Measurements from ENCODE around the gene MFN2.

MFN2 gene

GRCh38 chr1:12012560-12013316 lies 32.5 kb downstream of the MFN2 start:
- no peak for DNase-seq (ENCODE audit: low spot score)
- H3K36me3 Mint-ChIP-seq (ENCODE audit: low read depth) = peaks cover 46% of the 10 kb centered on the region
- peak overlapping the region; percentile 86 for H3K27ac Mint-ChIP-seq
- H3K27me3 Mint-ChIP-seq (ENCODE audit: low read depth) = no peaks in the 10 kb centered on the region
- H3K4me3 Mint-ChIP-seq = peak overlapping the region; percentile 49
- H3K9me3 Mint-ChIP-seq = no peaks in the 10 kb centered on the region
- peaks cover 36% of the 10 kb centered on the region for H3K4me1 Mint-ChIP-seq (ENCODE audit: low read depth)

GRCh38 chr1:12014141-12014991 lies 34.1 kb downstream of the MFN2 start:
- Mint-ChIP-seq H3K27ac (peak overlapping the region; percentile 86), H3K9me3 (no peaks in the 10 kb centered on the region), H3K36me3 (ENCODE audit: low read depth) (peaks cover 40% of the 10 kb centered on the region), H3K4me3 (peak overlapping the region; percentile 62), H3K4me1 (ENCODE audit: low read depth) (peaks cover 39% of the 10 kb centered on the region), H3K27me3 (ENCODE audit: low read depth) (no peaks in the 10 kb centered on the region)
- DNase-seq (ENCODE audit: low spot score) = peak; percentile 8

DNA sequence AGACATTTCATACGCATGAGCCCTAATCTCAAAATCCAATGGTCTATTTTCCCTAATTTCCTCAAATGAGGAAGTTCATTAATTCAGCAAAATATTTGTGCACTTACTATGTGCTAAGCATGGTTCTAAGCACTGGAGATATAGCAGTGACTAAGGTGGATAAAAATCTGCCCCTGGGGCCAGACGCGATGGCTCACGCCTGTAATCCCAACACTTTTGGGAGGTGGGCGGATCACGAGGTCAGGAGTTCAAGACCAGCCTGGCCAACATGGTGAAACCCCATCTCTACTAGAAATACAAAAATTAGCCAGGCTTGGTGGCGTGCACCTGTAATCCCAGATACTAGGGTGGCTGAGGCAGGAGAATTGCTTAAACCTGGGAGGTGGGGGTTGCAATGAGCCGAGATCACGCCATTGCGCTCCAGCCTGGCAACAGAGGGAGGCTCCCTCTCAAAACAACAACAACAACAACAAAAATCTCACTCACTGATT lies 34.8 kb downstream of the MFN2 start:
- Mint-ChIP-seq H3K27me3 (ENCODE audit: low read depth) (no peaks in the 10 kb centered on the region), H3K27ac (peak overlapping the region; percentile 86), H3K4me1 (ENCODE audit: low read depth) (peaks cover 41% of the 10 kb centered on the region), H3K36me3 (ENCODE audit: low read depth) (peaks cover 37% of the 10 kb centered on the region), H3K4me3 (no peak overlapping the region), H3K9me3 (no peaks in the 10 kb centered on the region)
- DNase-seq (ENCODE audit: low spot score) = no peak

- peaks cover 35% of the 10 kb centered on the region for H3K36me3 Mint-ChIP-seq (ENCODE audit: low read depth)
- no peaks in the 10 kb centered on the region for H3K27me3 Mint-ChIP-seq (ENCODE audit: low read depth)
- no peak for DNase-seq (ENCODE audit: low spot score)
- no peak overlapping the region for H3K27ac Mint-ChIP-seq
- H3K4me3 Mint-ChIP-seq = no peak overlapping the region
- H3K9me3 Mint-ChIP-seq = no peaks in the 10 kb centered on the region
- H3K4me1 Mint-ChIP-seq (ENCODE audit: low read depth) = peaks cover 40% of the 10 kb centered on the region
Measured at GRCh38 chr1:12015499-12015898, 35.3 kb downstream of the MFN2 start.

DNA sequence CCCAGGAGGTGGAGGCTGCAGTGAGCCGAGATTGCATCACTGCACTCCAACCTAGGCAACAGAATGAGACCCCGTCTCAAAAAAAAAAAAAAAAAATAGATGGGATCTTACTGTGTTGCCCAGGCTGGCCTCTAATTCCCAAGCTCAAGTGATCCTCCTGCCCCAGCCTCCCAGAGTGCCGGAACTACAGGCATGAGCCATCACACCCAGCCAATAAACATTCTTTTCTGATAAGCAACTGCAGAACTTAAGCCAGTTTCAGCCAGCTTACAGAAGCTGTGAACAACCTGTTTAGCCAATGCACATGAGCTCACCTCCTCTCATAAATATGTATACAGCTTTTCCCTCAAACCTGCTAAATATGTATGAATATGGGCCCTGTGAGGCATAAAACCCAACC lies 35.9 kb downstream of the MFN2 start:
- H3K4me3 Mint-ChIP-seq = no peak overlapping the region
- peaks cover 31% of the 10 kb centered on the region for H3K36me3 Mint-ChIP-seq (ENCODE audit: low read depth)
- H3K27ac Mint-ChIP-seq = peak overlapping the region; percentile 62
- peaks cover 39% of the 10 kb centered on the region for H3K4me1 Mint-ChIP-seq (ENCODE audit: low read depth)
- DNase-seq (ENCODE audit: low spot score) = no peak
- no peaks in the 10 kb centered on the region for H3K9me3 Mint-ChIP-seq
- no peaks in the 10 kb centered on the region for H3K27me3 Mint-ChIP-seq (ENCODE audit: low read depth)

GRCh38 chr1:12019858-12020509 lies 39.7 kb downstream of the MFN2 start:
- H3K27me3 Mint-ChIP-seq (ENCODE audit: low read depth) = no peaks in the 10 kb centered on the region
- H3K36me3 Mint-ChIP-seq (ENCODE audit: low read depth) = peaks cover 33% of the 10 kb centered on the region
- peak overlapping the region; percentile 73 for H3K27ac Mint-ChIP-seq
- peak overlapping the region; percentile 90 for H3K4me3 Mint-ChIP-seq
- peaks cover 15% of the 10 kb centered on the region for H3K4me1 Mint-ChIP-seq (ENCODE audit: low read depth)
- no peak for DNase-seq (ENCODE audit: low spot score)
- H3K9me3 Mint-ChIP-seq = no peaks in the 10 kb centered on the region

DNA sequence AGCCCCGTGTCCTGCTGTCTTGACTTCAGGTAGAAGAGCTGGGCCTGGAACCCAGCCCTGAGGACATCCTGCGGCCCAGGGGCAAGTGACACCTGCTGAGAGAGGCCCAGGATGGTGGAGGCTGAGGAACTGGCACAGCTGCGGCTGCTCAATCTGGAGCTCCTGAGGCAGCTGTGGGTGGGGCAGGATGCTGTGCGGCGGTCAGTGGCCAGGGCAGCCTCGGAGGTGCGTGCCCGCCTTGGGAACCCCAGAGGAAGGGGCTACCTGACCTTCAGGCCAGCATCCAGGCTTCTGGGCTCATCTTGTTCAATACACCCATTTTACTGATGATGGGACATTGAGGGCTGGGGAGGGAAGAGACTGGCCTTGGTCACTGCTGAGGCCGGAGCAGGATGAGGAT lies 41.4 kb downstream of the MFN2 start:
- DNase-seq (ENCODE audit: low spot score) = no peak
- Mint-ChIP-seq H3K4me3 (peak overlapping the region; percentile 45), H3K27ac (no peak overlapping the region), H3K27me3 (ENCODE audit: low read depth) (no peaks in the 10 kb centered on the region), H3K9me3 (no peaks in the 10 kb centered on the region), H3K4me1 (ENCODE audit: low read depth) (peaks cover 13% of the 10 kb centered on the region), H3K36me3 (ENCODE audit: low read depth) (peaks cover 43% of the 10 kb centered on the region)

- H3K4me3 Mint-ChIP-seq = peak overlapping the region; percentile 45
- H3K36me3 Mint-ChIP-seq (ENCODE audit: low read depth) = peaks cover 46% of the 10 kb centered on the region
- H3K4me1 Mint-ChIP-seq (ENCODE audit: low read depth) = peaks cover 14% of the 10 kb centered on the region
- DNase-seq (ENCODE audit: low spot score) = no peak
- H3K9me3 Mint-ChIP-seq = no peaks in the 10 kb centered on the region
- no peak overlapping the region for H3K27ac Mint-ChIP-seq
- no peaks in the 10 kb centered on the region for H3K27me3 Mint-ChIP-seq (ENCODE audit: low read depth)
Measured at GRCh38 chr1:12022036-12022435, 41.8 kb downstream of the MFN2 start.

DNA sequence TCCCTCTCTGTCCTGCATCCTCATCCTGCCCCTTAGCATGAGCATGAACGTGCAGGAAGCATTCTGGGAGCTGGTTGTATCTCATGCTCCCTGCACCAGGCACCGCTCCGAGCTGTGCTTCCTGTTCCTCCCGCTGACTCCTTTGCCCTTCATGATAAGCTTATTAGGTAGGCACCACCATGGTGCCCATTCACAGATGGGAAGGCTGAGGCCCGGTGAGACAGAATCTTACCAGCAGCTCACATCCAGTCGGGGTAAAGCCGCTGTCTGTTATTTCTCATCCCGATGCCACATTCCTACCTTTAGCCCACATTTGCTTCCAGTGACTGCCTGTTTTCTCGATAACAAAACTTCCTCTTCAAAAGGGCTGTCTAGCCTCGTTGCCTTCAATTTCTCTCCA lies 46.3 kb downstream of the MFN2 start:
- no peak for DNase-seq (ENCODE audit: low spot score)
- Mint-ChIP-seq H3K9me3 (no peaks in the 10 kb centered on the region), H3K27ac (peak overlapping the region; percentile 7), H3K27me3 (ENCODE audit: low read depth) (no peaks in the 10 kb centered on the region), H3K4me1 (ENCODE audit: low read depth) (peaks cover 7% of the 10 kb centered on the region), H3K36me3 (ENCODE audit: low read depth) (peaks cover 54% of the 10 kb centered on the region), H3K4me3 (no peak overlapping the region)

- Mint-ChIP-seq H3K9me3 (no peaks in the 10 kb centered on the region), H3K27me3 (ENCODE audit: low read depth) (no peaks in the 10 kb centered on the region), H3K27ac (peak overlapping the region; percentile 62), H3K36me3 (ENCODE audit: low read depth) (peaks cover 50% of the 10 kb centered on the region), H3K4me1 (ENCODE audit: low read depth) (peaks cover 7% of the 10 kb centered on the region), H3K4me3 (no peak overlapping the region)
- no peak for DNase-seq (ENCODE audit: low spot score)
Measured at GRCh38 chr1:12028248-12028647, 48.0 kb downstream of the MFN2 start.

DNA sequence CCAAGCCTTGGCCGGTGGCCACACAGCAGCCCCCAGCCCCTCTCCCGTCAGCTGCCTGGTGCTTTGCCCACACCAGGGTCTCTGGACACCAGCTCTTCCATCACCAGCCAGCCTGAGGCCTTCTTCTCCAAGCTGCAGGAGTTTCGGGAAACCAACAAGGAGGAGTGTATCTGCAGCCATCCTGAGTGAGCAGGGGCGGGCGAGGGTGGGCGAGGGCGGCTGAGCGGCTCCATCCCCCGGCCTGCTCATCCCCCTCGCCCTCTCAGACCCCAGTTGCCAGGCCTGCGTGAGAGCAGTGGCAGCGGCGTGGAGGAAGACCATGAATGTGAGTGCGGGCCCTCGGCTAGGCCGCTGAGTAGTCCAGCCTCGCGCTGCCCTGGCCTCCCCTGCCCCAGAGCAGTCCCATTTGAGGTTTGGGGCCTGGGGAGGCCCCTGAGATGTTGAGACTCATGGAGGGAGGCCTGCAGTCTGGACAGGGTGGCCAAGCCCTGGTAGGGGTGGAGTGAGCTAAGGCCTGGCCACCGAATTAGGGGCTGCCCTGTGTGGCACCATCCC lies 48.8 kb downstream of the MFN2 start:
- Mint-ChIP-seq H3K9me3 (no peaks in the 10 kb centered on the region), H3K4me1 (ENCODE audit: low read depth) (peaks cover 7% of the 10 kb centered on the region), H3K4me3 (no peak overlapping the region), H3K36me3 (ENCODE audit: low read depth) (peaks cover 47% of the 10 kb centered on the region), H3K27ac (no peak overlapping the region), H3K27me3 (ENCODE audit: low read depth) (no peaks in the 10 kb centered on the region)
- DNase-seq (ENCODE audit: low spot score) = no peak

GRCh38 chr1:12029720-12030339 lies 49.6 kb downstream of the MFN2 start:
- Mint-ChIP-seq H3K27me3 (ENCODE audit: low read depth) (no peaks in the 10 kb centered on the region), H3K36me3 (ENCODE audit: low read depth) (peaks cover 40% of the 10 kb centered on the region), H3K4me3 (no peak overlapping the region), H3K27ac (no peak overlapping the region), H3K4me1 (ENCODE audit: low read depth) (peaks cover 5% of the 10 kb centered on the region), H3K9me3 (no peaks in the 10 kb centered on the region)
- no peak for DNase-seq (ENCODE audit: low spot score)

All from T-helper 2 cell treated with Interferon-gamma antibody and Interleukin-4, amounts not matched to agents 5 μg/mL and 100 μg/mL, for 36 hours (primary cell).